Measurements from ENCODE around the gene XRCC4. TPM values are rescaled to one million over a fixed set of nuclear protein-coding genes. Genes with fewer than 3 reads are reported as not detected.

The XRCC4 gene
- total and polyA plus RNA-seq, 9 donors: 1.5 to 4.7 (median 3.2) TPM

DNA sequence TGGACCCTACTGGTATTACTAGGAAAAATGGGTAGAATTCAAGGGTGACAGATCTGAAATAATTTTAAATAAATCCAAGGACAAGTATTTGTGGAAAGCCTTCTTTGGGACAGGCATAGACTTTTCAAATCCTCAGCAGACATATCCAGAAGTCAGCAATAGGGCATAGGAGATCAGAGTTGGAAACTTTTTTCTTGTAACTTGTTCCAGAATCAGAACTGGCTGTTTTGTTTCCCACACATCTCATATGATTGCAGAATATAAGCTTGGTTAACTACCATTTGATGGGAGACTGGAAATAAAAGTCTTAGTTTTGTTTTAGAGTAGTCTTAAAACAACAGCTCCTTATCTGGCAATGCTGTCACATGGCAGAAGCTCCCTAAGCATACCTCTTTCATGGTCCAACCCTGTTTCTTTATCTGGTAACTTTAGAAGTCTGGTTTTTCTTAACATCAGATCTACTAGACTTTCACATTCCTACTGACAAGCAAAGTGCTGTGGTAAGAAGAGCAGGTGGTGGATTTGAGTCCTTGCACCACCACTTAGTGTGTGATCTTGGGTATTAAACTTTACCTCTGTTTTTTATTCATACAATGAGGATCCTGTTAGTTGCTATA is 25.1 kb downstream of the XRCC4 start:
- Histone ChIP-seq H3K27me3 (no peaks in the 10 kb centered on the region), H3K36me3 (no peaks in the 10 kb centered on the region), H3K27ac (no peak overlapping the region), H3K4me1 (ENCODE audit: insufficient read depth) (no peaks in the 10 kb centered on the region), H3K4me3 (no peak overlapping the region), H3K9me3 (no peaks in the 10 kb centered on the region)
- DNase-seq: no peak
- intact Hi-C loops (cut with DNase I): no loop called here
- TF ChIP-seq EP300 (IDR thresholded peaks at IDR 0.05) (no peak), POLR2A (IDR thresholded peaks at IDR 0.05) (no peak)
- TF ChIP-seq, protein P1, sequence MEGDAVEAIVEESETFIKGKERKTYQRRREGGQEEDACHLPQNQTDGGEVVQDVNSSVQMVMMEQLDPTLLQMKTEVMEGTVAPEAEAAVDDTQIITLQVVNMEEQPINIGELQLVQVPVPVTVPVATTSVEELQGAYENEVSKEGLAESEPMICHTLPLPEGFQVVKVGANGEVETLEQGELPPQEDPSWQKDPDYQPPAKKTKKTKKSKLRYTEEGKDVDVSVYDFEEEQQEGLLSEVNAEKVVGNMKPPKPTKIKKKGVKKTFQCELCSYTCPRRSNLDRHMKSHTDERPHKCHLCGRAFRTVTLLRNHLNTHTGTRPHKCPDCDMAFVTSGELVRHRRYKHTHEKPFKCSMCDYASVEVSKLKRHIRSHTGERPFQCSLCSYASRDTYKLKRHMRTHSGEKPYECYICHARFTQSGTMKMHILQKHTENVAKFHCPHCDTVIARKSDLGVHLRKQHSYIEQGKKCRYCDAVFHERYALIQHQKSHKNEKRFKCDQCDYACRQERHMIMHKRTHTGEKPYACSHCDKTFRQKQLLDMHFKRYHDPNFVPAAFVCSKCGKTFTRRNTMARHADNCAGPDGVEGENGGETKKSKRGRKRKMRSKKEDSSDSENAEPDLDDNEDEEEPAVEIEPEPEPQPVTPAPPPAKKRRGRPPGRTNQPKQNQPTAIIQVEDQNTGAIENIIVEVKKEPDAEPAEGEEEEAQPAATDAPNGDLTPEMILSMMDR (IDR thresholded peaks at IDR 0.05): no peak

DNA sequence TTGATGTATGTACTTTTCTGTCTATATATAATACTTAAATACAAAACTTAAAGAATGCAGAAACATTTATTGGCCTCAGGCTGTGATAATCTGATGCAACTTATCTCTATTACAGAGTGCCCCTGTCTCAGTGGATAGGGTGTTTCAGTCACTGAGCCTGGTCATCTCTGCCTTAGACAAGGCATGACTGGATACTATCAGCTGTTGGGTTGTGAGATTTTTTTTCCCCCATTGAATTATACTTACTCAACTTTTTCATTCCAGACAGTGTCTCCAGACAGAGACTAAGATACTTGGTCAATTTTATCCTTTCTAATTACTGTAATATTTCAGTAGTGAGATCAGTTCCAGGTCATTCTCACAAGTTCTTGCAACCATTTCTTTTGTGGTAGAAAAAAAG is 26.7 kb downstream of the XRCC4 start:
- H3K9me3 ChIP-seq: no peaks in the 10 kb centered on the region
- H3K27me3 ChIP-seq: no peaks in the 10 kb centered on the region
- TF ChIP-seq POLR2A (IDR thresholded peaks at IDR 0.05): no peak
- TF ChIP-seq EP300 (IDR thresholded peaks at IDR 0.05): no peak
- TF ChIP-seq, protein P1 (IDR thresholded peaks at IDR 0.05): no peak
- no peak overlapping the region for H3K4me3 ChIP-seq
- H3K27ac ChIP-seq: no peak overlapping the region
- H3K36me3 ChIP-seq: no peaks in the 10 kb centered on the region
- intact Hi-C loops (cut with DNase I): no loop called here
- no peaks in the 10 kb centered on the region for H3K4me1 ChIP-seq (ENCODE audit: insufficient read depth)
- no peak for DNase-seq

DNA sequence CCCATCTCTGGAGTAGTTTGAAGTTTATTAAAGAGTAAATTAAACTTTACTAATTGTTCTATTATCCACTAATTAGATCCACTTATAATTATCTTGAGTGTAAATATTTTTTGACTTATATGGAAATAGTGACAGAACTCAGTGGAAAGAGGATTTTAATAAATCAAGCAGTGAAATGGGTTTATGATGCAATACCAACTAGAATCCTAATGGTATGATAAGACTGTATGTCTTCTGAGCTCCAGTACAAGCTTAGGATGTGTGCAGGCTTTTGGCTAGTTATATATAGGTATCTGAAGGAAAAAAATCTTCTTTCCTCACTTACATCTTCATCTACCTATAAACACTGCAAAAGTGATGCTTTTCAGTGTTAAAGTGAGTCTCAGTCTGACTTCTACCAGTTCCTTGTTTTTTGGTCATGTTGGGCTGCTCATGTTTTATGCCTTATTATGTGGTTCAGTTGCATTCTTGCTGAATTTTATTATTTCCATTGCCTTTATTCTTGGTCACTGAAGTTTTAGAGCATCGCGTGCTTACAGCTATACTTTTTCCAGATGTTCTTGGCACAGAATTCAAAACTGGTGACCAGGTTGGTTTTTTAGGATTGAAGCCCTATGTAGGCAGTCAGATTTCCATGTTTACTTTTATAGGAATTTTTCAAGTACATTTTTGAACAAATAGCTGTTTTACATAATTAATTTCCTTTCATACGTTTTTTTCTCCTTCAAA is 30.5 kb downstream of the XRCC4 start:
- Histone ChIP-seq H3K36me3 (no peaks in the 10 kb centered on the region), H3K27ac (no peak overlapping the region), H3K9me3 (no peaks in the 10 kb centered on the region), H3K4me1 (ENCODE audit: insufficient read depth) (no peaks in the 10 kb centered on the region), H3K4me3 (no peak overlapping the region), H3K27me3 (no peaks in the 10 kb centered on the region)
- 91 to 94% (median 91%) methylated on average over 3 of the region's 3 CpGs for whole genome bisulfite sequencing, 3 donors
- TF ChIP-seq EP300 (IDR thresholded peaks at IDR 0.05) (no peak), POLR2A (IDR thresholded peaks at IDR 0.05) (no peak)
- TF ChIP-seq, protein P1 (IDR thresholded peaks at IDR 0.05): no peak
- no peak for DNase-seq
- intact Hi-C loops (cut with DNase I): no loop called here

DNA sequence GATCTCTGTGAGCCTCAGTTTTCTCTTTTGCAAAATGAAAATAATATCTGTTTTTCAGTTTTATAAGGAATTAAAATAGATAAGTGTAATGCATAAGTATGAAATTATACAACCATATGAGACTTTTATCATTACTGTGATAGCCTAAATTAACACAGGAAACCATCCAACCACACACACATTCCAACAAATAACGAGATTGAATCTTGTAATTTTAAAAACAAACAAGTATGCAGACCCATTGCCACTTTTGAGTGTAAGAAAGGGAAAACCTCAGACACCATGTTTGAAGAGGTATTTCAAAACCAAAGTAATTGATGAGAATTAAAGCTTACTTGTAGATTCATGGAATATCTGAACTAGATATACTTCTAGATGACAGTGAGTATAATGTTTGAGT is 32.0 kb downstream of the XRCC4 start:
- intact Hi-C loops (cut with DNase I): no loop called here
- Histone ChIP-seq H3K9me3 (no peaks in the 10 kb centered on the region), H3K27me3 (no peaks in the 10 kb centered on the region), H3K4me1 (ENCODE audit: insufficient read depth) (no peaks in the 10 kb centered on the region), H3K36me3 (no peaks in the 10 kb centered on the region), H3K27ac (no peak overlapping the region), H3K4me3 (no peak overlapping the region)
- TF ChIP-seq EP300 (IDR thresholded peaks at IDR 0.05): no peak
- TF ChIP-seq, protein P1 (IDR thresholded peaks at IDR 0.05): no peak
- no peak for TF ChIP-seq POLR2A (IDR thresholded peaks at IDR 0.05)
- DNase-seq: no peak
- 64 to 82% (median 72%) methylated on average over 1 of the region's 1 CpG for WGBS, 3 donors
